SK-N-SH (cell line): Measurements from ENCODE around the gene FBXL15. TPM values are rescaled to one million over a fixed set of nuclear protein-coding genes. Genes with fewer than 3 reads are reported as not detected.

Source experiments
- CTCF ChIA-PET: fragments of 300-600, 350-600 bp; formaldehyde crosslinking; extraction: SDS; loops from one replicate; lab custom pipeline; 2021; lab: Yijun Ruan, JAX
- POLR2A ChIA-PET: fragments of 350-600 bp; sonication (Branson Sonifier 250); formaldehyde crosslinking; extraction: SDS; loops from one replicate; lab custom pipeline; 2020; ENCODE audit warnings: antibody characterized with exemption, inconsistent platforms; lab: Yijun Ruan, JAX
- DNase-seq: peaks from one replicate; pipeline ENCODE4 v3.0.0; 2012
- H2AFZ ChIP-seq: fragments of 200-600 bp; sonication (generic); 2 replicates; pipeline ENCODE4 v1.8.1; 2016; ENCODE audit warnings: antibody characterized with exemption, mild to moderate bottlenecking, low read depth
- H3F3A ChIP-seq: fragments of 200-600 bp; sonication (generic); replicated peaks from 2 replicates; pipeline ENCODE3; 2016; ENCODE audit warnings: antibody characterized with exemption, mild to moderate bottlenecking; ENCODE audit not compliant: insufficient read depth
- H3K27ac ChIP-seq, 2 experiments: fragments of 200-500 bp in 1 of 2; fragments of 200-600 bp in 1 of 2; sonication (Bioruptor generic) in 1 of 2; sonication (generic), shearing (Covaris generic) in 1 of 2; 2 replicates each; pipeline versions ENCODE4 v1.5.1 to v1.6.1; 2014 to 2016; ENCODE audit warnings: low read depth in 2 of 2, inconsistent platforms in 1 of 2, low read length in 1 of 2, mild to moderate bottlenecking in 1 of 2, mixed read lengths in 1 of 2
- H3K27me3 ChIP-seq: fragments of 200-600 bp; sonication (generic), shearing (Covaris generic); 2 replicates; pipeline ENCODE4 v1.6.1; 2016; ENCODE audit warnings: mixed run types; ENCODE audit not compliant: insufficient read depth
- H3K36me3 ChIP-seq, 2 experiments: fragments of 200-500 bp in 1 of 2; fragments of 200-600 bp in 1 of 2; sonication (Bioruptor generic) in 1 of 2; sonication (generic) in 1 of 2; replicated peaks in 1 of 2; 2 replicates each; pipeline versions ENCODE3 to v1.5.1; 2014 to 2016; ENCODE audit warnings: low read length in 1 of 2, mild to moderate bottlenecking in 1 of 2; ENCODE audit not compliant: insufficient read depth in 2 of 2, control insufficient read depth in 1 of 2
- H3K4me1 ChIP-seq, 2 experiments: fragments of 200-500 bp in 1 of 2; fragments of 200-600 bp in 1 of 2; sonication (Bioruptor generic) in 1 of 2; sonication (generic), shearing (Covaris generic) in 1 of 2; 2 replicates each; pipeline versions ENCODE4 v1.5.1 to v1.6.1; 2014 to 2016; ENCODE audit warnings: low read depth in 1 of 2, low read length in 1 of 2, mixed run types in 1 of 2; ENCODE audit not compliant: insufficient read depth in 2 of 2, control insufficient read depth in 1 of 2
- H3K4me2 ChIP-seq: fragments of 200-600 bp; sonication (generic), shearing (Covaris generic); 2 replicates; pipeline ENCODE4 v1.6.1; 2017; ENCODE audit warnings: mixed run types
- H3K4me3 ChIP-seq, 2 experiments: fragments of 200-500 bp in 1 of 2; fragments of 200-600 bp in 1 of 2; sonication (Bioruptor generic) in 1 of 2; sonication (generic), shearing (Covaris generic) in 1 of 2; 2 replicates each; pipeline versions ENCODE4 v1.5.1 to v1.8.1; 2014 to 2016; ENCODE audit warnings: low read depth in 2 of 2, inconsistent platforms in 1 of 2, low read length in 1 of 2, mild to moderate bottlenecking in 1 of 2, mixed read lengths in 1 of 2, moderate library complexity in 1 of 2
- H3K79me2 ChIP-seq: fragments of 200-600 bp; sonication (generic); 2 replicates; pipeline ENCODE4 v1.8.1; 2017; ENCODE audit warnings: mild to moderate bottlenecking; ENCODE audit not compliant: insufficient read depth
- H3K9ac ChIP-seq: fragments of 200-600 bp; sonication (generic); 2 replicates; pipeline ENCODE4 v1.6.1; 2017; ENCODE audit warnings: mixed run types
- H3K9me2 ChIP-seq: fragments of 200-600 bp; sonication (generic); 2 replicates; pipeline ENCODE4 v1.6.1; 2017; ENCODE audit warnings: mixed run types
- H3K9me3 ChIP-seq: fragments of 200-600 bp; sonication (generic); 2 replicates; pipeline ENCODE4 v1.6.1; 2017; ENCODE audit warnings: mixed run types, mild to moderate bottlenecking, moderate library complexity
- H4K20me1 ChIP-seq: fragments of 200-600 bp; sonication (generic); 2 replicates; pipeline ENCODE4 v1.6.1; 2017; ENCODE audit warnings: mild to moderate bottlenecking, mixed run types; ENCODE audit not compliant: insufficient read depth
- FOXJ3 ChIP-seq: sonication (generic); formaldehyde crosslinking; IDR thresholded peaks from 2 replicates; pipeline ENCODE4 v1.5.1; 2020; ENCODE audit warnings: mild to moderate bottlenecking, missing genetic modification reagents
- JUND ChIP-seq: IDR thresholded peaks from 2 replicates; pipeline ENCODE4 v1.4.0; 2012
- MEF2A ChIP-seq: IDR thresholded peaks from 2 replicates; pipeline ENCODE4 v1.4.0; 2012; ENCODE audit warnings: low read depth, borderline replicate concordance
- MXI1 ChIP-seq: IDR thresholded peaks from 2 replicates; pipeline ENCODE4 v1.6.1; 2012; ENCODE audit warnings: mild to moderate bottlenecking, low read depth, low read length, improper control_type of control experiment
- NFIC ChIP-seq: IDR thresholded peaks from 2 replicates; pipeline ENCODE4 v1.4.0; 2012; ENCODE audit warnings: borderline replicate concordance
- NRF1 ChIP-seq: IDR thresholded peaks from 2 replicates; pipeline ENCODE4 v1.6.1; 2012; ENCODE audit warnings: low read depth, mild to moderate bottlenecking, low read length
- RCOR1 ChIP-seq: fragments of 150-350 bp; IDR thresholded peaks from 2 replicates; pipeline ENCODE4 v1.6.1; 2017; ENCODE audit warnings: antibody characterized with exemption, low read length
- RXRA ChIP-seq: IDR thresholded peaks from 2 replicates; pipeline ENCODE4 v1.4.0; 2012; ENCODE audit warnings: low read depth, mild to moderate bottlenecking, borderline replicate concordance
- SMC3 ChIP-seq: IDR thresholded peaks from 2 replicates; pipeline ENCODE4 v1.6.1; 2012; ENCODE audit warnings: low read depth, low read length, improper control_type of control experiment
- TCF12 ChIP-seq: IDR thresholded peaks from 2 replicates; pipeline ENCODE4 v1.4.0; 2012
- TEAD4 ChIP-seq: IDR thresholded peaks from 2 replicates; pipeline ENCODE4 v1.4.0; 2012; ENCODE audit warnings: mild to moderate bottlenecking, borderline replicate concordance; ENCODE audit not compliant: insufficient read depth
- YY1 ChIP-seq: IDR thresholded peaks from 2 replicates; pipeline ENCODE4 v1.4.0; 2012; ENCODE audit warnings: low read depth, mild to moderate bottlenecking
- WGBS: methylation state at CpG from one replicate; pipeline ENCODE4 v1.1.6; 2017; ENCODE audit warnings: low lambda C conversion rate; 5-methylcytosine and 5-hydroxymethylcytosine counted together
- polyA plus RNA-seq, 3 experiments: library from polyadenylated mRNA; depleted of rRNA; stranded (reverse); fragments of >200 nt; gene quantifications; 2 replicates each; pipeline ENCODE4 v1.2.3, GENCODE V29; 2012
- TF ChIP-seq, protein P1 (sequence below): fragments of 150-350 bp; IDR thresholded peaks from 2 replicates; pipeline ENCODE4 v1.6.1; 2017; ENCODE audit warnings: antibody characterized with exemption, low read length, low read depth, borderline replicate concordance
- TF ChIP-seq, protein P2 (sequence below): IDR thresholded peaks from 2 replicates; pipeline ENCODE4 v1.4.0; 2012; ENCODE audit warnings: low read depth, borderline replicate concordance
- TF ChIP-seq, protein P3 (sequence below): fragments of 200-600 bp; sonication (generic); IDR thresholded peaks from 2 replicates; pipeline ENCODE4 v1.6.1; 2017; ENCODE audit warnings: antibody characterized with exemption, mild to moderate bottlenecking, moderate library complexity
- TF ChIP-seq, protein P4 (sequence below): IDR thresholded peaks from 2 replicates; pipeline ENCODE4; 2012
- TF ChIP-seq, protein P5 (sequence below): IDR thresholded peaks from 2 replicates; pipeline ENCODE4 v1.4.0; 2012; ENCODE audit warnings: low read depth, borderline replicate concordance
- TF ChIP-seq, protein P6 (sequence below): fragments of 150-350 bp; IDR thresholded peaks from 2 replicates; pipeline ENCODE4 v1.6.1; 2016; ENCODE audit warnings: mild to moderate bottlenecking, low read depth, low read length

The FBXL15 gene
- polyA plus RNA-seq, 1 of the 3 experiments (the other 2 are of a cell fraction): 17.2 TPM

DNA sequence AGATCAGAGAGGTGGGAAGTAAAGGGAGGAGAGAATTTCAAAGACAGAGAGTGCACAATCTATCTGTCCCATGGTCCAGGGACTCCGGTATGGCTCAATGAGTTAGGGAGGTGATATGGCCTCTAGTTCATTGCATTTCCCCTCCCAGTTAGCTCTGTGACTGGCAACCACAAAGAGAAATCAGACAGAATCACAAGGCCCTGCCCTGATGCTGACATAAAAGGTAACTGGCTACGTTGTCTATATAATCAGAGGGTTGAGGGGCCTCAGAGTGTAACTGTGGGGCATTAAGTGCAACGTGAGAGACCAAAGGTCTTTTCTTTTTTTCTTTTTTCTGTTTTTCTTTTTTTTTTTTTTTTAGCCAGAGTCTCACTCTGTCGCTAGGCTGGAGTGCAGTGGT, 38.0 kb downstream of the FBXL15 start:
- Histone ChIP-seq H3K36me3 (no peaks in the 10 kb centered on the region), H3K4me3 (no peak overlapping the region), H3K27me3 (no peaks in the 10 kb centered on the region), H3K27ac (no peak overlapping the region), H3K9me3 (no peaks in the 10 kb centered on the region), H3K4me2 (no peak overlapping the region), H3K9ac (no peak overlapping the region), H4K20me1 (no peaks in the 10 kb centered on the region), H3K79me2 (no peaks in the 10 kb centered on the region), H3K4me1 (peaks cover 0 to 10% of the 10 kb centered on the region in 2 experiments; a peak in 1 of 4 replicates), H2AFZ (no peak overlapping the region), H3K9me2 (no peaks in the 10 kb centered on the region), H3F3A (peaks cover 5% of the 10 kb centered on the region)
- TF ChIP-seq MXI1 (no peak), RCOR1 (no peak), NFIC (no peak), TCF12 (no peak), MEF2A (no peak), FOXJ3 (CRISPR knock-in tag) (no peak), JUND (no peak), YY1 (no peak), TEAD4 (no peak), RXRA (no peak), NRF1 (no peak), SMC3 (no peak)
- TF ChIP-seq, protein P1, sequence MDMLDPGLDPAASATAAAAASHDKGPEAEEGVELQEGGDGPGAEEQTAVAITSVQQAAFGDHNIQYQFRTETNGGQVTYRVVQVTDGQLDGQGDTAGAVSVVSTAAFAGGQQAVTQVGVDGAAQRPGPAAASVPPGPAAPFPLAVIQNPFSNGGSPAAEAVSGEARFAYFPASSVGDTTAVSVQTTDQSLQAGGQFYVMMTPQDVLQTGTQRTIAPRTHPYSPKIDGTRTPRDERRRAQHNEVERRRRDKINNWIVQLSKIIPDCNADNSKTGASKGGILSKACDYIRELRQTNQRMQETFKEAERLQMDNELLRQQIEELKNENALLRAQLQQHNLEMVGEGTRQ: no peak
- TF ChIP-seq, protein P2, sequence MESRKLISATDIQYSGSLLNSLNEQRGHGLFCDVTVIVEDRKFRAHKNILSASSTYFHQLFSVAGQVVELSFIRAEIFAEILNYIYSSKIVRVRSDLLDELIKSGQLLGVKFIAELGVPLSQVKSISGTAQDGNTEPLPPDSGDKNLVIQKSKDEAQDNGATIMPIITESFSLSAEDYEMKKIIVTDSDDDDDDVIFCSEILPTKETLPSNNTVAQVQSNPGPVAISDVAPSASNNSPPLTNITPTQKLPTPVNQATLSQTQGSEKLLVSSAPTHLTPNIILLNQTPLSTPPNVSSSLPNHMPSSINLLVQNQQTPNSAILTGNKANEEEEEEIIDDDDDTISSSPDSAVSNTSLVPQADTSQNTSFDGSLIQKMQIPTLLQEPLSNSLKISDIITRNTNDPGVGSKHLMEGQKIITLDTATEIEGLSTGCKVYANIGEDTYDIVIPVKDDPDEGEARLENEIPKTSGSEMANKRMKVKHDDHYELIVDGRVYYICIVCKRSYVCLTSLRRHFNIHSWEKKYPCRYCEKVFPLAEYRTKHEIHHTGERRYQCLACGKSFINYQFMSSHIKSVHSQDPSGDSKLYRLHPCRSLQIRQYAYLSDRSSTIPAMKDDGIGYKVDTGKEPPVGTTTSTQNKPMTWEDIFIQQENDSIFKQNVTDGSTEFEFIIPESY: no peak
- TF ChIP-seq, protein P3, sequence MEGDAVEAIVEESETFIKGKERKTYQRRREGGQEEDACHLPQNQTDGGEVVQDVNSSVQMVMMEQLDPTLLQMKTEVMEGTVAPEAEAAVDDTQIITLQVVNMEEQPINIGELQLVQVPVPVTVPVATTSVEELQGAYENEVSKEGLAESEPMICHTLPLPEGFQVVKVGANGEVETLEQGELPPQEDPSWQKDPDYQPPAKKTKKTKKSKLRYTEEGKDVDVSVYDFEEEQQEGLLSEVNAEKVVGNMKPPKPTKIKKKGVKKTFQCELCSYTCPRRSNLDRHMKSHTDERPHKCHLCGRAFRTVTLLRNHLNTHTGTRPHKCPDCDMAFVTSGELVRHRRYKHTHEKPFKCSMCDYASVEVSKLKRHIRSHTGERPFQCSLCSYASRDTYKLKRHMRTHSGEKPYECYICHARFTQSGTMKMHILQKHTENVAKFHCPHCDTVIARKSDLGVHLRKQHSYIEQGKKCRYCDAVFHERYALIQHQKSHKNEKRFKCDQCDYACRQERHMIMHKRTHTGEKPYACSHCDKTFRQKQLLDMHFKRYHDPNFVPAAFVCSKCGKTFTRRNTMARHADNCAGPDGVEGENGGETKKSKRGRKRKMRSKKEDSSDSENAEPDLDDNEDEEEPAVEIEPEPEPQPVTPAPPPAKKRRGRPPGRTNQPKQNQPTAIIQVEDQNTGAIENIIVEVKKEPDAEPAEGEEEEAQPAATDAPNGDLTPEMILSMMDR: no peak
- TF ChIP-seq, protein P4, sequence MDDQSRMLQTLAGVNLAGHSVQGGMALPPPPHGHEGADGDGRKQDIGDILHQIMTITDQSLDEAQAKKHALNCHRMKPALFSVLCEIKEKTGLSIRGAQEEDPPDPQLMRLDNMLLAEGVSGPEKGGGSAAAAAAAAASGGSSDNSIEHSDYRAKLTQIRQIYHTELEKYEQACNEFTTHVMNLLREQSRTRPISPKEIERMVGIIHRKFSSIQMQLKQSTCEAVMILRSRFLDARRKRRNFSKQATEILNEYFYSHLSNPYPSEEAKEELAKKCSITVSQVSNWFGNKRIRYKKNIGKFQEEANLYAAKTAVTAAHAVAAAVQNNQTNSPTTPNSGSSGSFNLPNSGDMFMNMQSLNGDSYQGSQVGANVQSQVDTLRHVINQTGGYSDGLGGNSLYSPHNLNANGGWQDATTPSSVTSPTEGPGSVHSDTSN: no peak
- TF ChIP-seq, protein P5, sequence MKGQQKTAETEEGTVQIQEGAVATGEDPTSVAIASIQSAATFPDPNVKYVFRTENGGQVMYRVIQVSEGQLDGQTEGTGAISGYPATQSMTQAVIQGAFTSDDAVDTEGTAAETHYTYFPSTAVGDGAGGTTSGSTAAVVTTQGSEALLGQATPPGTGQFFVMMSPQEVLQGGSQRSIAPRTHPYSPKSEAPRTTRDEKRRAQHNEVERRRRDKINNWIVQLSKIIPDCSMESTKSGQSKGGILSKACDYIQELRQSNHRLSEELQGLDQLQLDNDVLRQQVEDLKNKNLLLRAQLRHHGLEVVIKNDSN: no peak
- TF ChIP-seq, protein P6, sequence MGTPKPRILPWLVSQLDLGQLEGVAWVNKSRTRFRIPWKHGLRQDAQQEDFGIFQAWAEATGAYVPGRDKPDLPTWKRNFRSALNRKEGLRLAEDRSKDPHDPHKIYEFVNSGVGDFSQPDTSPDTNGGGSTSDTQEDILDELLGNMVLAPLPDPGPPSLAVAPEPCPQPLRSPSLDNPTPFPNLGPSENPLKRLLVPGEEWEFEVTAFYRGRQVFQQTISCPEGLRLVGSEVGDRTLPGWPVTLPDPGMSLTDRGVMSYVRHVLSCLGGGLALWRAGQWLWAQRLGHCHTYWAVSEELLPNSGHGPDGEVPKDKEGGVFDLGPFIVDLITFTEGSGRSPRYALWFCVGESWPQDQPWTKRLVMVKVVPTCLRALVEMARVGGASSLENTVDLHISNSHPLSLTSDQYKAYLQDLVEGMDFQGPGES: no peak
- no peak for DNase-seq
- 73% methylated on average over 4 of the region's 4 CpGs for WGBS
- ChIA-PET CTCF (interaction anchor here (1.5 to 1.8 kb wide), 2 partner anchors 9 to 20 kb away, joined by 4 to 7 read pairs; no protein-coding TSS in a partner anchor), POLR2A (interaction anchor here (0.8 kb wide), 1 partner anchor 26 kb away, joined by 3 read pairs; the partner anchor contains the start of gene CUEDC2)
